ENCODE measurements around the gene SPSB2.

DNA sequence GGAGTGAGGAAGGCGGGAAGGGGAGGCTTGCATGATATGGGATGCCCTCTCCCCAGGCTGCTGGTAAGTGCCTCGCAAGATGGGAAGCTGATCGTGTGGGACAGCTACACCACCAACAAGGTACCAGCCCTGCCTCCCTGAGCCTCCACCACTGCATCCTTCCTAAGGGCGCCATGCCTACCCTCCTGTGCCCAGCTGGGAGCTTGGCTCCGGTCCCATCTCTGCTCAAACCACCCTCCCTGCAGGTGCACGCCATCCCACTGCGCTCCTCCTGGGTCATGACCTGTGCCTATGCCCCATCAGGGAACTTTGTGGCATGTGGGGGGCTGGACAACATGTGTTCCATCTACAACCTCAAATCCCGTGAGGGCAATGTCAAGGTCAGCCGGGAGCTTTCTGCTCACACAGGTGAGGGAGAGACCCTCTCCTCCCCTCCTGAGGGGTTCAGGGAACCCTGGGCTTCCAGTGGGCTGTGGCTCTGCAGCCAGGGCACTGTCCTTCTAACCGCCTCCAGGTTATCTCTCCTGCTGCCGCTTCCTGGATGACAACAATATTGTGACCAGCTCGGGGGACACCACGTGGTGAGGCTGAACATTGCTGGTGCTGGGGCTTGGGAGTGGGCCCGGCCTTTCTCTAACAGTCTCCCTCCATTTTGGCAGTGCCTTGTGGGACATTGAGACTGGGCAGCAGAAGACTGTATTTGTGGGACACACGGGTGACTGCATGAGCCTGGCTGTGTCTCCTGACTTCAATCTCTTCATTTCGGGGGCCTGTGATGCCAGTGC lies 29.8 kb downstream of the SPSB2 start:
- TF ChIP-seq, protein P1, sequence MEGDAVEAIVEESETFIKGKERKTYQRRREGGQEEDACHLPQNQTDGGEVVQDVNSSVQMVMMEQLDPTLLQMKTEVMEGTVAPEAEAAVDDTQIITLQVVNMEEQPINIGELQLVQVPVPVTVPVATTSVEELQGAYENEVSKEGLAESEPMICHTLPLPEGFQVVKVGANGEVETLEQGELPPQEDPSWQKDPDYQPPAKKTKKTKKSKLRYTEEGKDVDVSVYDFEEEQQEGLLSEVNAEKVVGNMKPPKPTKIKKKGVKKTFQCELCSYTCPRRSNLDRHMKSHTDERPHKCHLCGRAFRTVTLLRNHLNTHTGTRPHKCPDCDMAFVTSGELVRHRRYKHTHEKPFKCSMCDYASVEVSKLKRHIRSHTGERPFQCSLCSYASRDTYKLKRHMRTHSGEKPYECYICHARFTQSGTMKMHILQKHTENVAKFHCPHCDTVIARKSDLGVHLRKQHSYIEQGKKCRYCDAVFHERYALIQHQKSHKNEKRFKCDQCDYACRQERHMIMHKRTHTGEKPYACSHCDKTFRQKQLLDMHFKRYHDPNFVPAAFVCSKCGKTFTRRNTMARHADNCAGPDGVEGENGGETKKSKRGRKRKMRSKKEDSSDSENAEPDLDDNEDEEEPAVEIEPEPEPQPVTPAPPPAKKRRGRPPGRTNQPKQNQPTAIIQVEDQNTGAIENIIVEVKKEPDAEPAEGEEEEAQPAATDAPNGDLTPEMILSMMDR (IDR thresholded peaks at IDR 0.05; ENCODE audit: low read length) = 0 out of 2 replicates have a peak, but pooled peaks have one; percentile 7
- TF ChIP-seq EZH2 (optimal IDR thresholded peaks at IDR 0.05; ENCODE audit: low read depth, low read length) (no peak), EZH2phosphoT487 (IDR thresholded peaks at IDR 0.05; ENCODE audit: low read length) (no peak)
